ENCODE results near the gene WNT10A.
A peak's percentile ranks its signal among the peaks of the same experiment; 100 is the strongest.

WNT10A gene

GRCh38 chr2:218857371-218858137 lies 23.1 kb upstream of the WNT10A start:
- DNase-seq (ENCODE audit: low read depth) = peak; percentile 32

- no peak for DNase-seq (ENCODE audit: low read depth)
Observed at GRCh38 chr2:218858138-218858445, 22.6 kb upstream of the WNT10A start.

GRCh38 chr2:218858671-218859555 lies 21.7 kb upstream of the WNT10A start:
- no peak for DNase-seq (ENCODE audit: low read depth)

GRCh38 chr2:218859556-218859987 lies 21.1 kb upstream of the WNT10A start, which contains the start of gene WNT6:
Gene WNT6, plus strand, starts transcription at chr2:218859805. Its CDS starts 233 bp downstream, at chr2:218860038.
- no peak for DNase-seq (ENCODE audit: low read depth)

- DNase-seq (ENCODE audit: low read depth) = no peak
Observed at GRCh38 chr2:218859988-218860831, 20.4 kb upstream of the WNT10A start.

GRCh38 chr2:218860950-218861381 lies 19.7 kb upstream of the WNT10A start:
- peak; percentile 89 for DNase-seq (ENCODE audit: low read depth)

GRCh38 chr2:218861645-218862318 lies 18.9 kb upstream of the WNT10A start:
- no peak for DNase-seq (ENCODE audit: low read depth)

- no peak for DNase-seq (ENCODE audit: low read depth)
Observed at GRCh38 chr2:218863021-218863520, 17.6 kb upstream of the WNT10A start.

GRCh38 chr2:218865396-218865795 lies 15.3 kb upstream of the WNT10A start:
- no peak for DNase-seq (ENCODE audit: low read depth)

GRCh38 chr2:218865999-218866398 lies 14.7 kb upstream of the WNT10A start:
- no peak for DNase-seq (ENCODE audit: low read depth)

GRCh38 chr2:218867900-218868299 lies 12.8 kb upstream of the WNT10A start:
- DNase-seq (ENCODE audit: low read depth) = no peak

- no peak for DNase-seq (ENCODE audit: low read depth)
Observed at GRCh38 chr2:218869064-218869463, 11.6 kb upstream of the WNT10A start.

GRCh38 chr2:218870984-218871344 lies 9.7 kb upstream of the WNT10A start:
- no peak for DNase-seq (ENCODE audit: low read depth)

GRCh38 chr2:218871345-218872302 lies 9.0 kb upstream of the WNT10A start:
- no peak for DNase-seq (ENCODE audit: low read depth)

GRCh38 chr2:218872645-218873358 lies 7.8 kb upstream of the WNT10A start:
- no peak for DNase-seq (ENCODE audit: low read depth)

- no peak for DNase-seq (ENCODE audit: low read depth)
Observed at GRCh38 chr2:218873359-218874194, 7.1 kb upstream of the WNT10A start.

GRCh38 chr2:218875692-218876246 lies 4.9 kb upstream of the WNT10A start:
- DNase-seq (ENCODE audit: low read depth) = no peak

- peak; percentile 68 for DNase-seq (ENCODE audit: low read depth)
Observed at GRCh38 chr2:218876562-218877219, 4.0 kb upstream of the WNT10A start.

Measured in EH (cell line).